CD4-positive, alpha-beta T cell (primary cell): ENCODE data around the gene FSCN2. TPM values are rescaled to one million over a fixed set of nuclear protein-coding genes. Genes with fewer than 3 reads are reported as not detected.
A peak's percentile ranks its signal among the peaks of the same experiment; 100 is the strongest.

Experiments used
- ATAC-seq: fragments of 200-7000 bp; cut with Tn5 transposase; one replicate; pipeline ENCODE4 v1.10.0; 2022; ENCODE audit warnings: mild to moderate bottlenecking; ENCODE audit not compliant: poor library complexity
- CTCF ChIA-PET: fragments of 350-600 bp; sonication (Branson Sonifier 250); formaldehyde crosslinking; loops from one replicate; lab custom pipeline; 2021; ENCODE audit warnings: antibody characterized with exemption, inconsistent platforms; lab: Charles Lee
- POLR2A ChIA-PET: fragments of 350-600 bp; sonication (Branson Sonifier 250); formaldehyde crosslinking; loops from one replicate; lab custom pipeline; 2021; ENCODE audit warnings: antibody characterized with exemption, inconsistent platforms; lab: Charles Lee
- DNase-seq, 14 experiments: peaks; one replicate each; pipeline ENCODE4 v3.0.0-alpha.2; 2013 to 2020; ENCODE audit warnings: mixed read lengths in 2 of 14
- H3K27ac ChIP-seq, 2 donors: one replicate each; pipeline versions ENCODE4 v1.5.1 to v1.7.0; 2013; ENCODE audit warnings: low read length in 2 of 2, low read depth in 1 of 2, mild to moderate bottlenecking in 1 of 2
- H3K27me3 ChIP-seq, 2 experiments: 1 replicate in 1 of 2; 2 replicates in 1 of 2; pipeline versions ENCODE4 v1.6.1 to v1.7.0; 2013; ENCODE audit warnings: low read length in 2 of 2, control low read depth in 1 of 2, mild to moderate bottlenecking in 1 of 2, moderate library complexity in 1 of 2; ENCODE audit not compliant: insufficient read depth in 2 of 2, control insufficient read depth in 1 of 2
- H3K36me3 ChIP-seq: one replicate; pipeline ENCODE4 v1.6.1; 2013; ENCODE audit warnings: low read length, control low read depth; ENCODE audit not compliant: insufficient read depth
- H3K4me1 ChIP-seq: one replicate; pipeline ENCODE4 v1.6.1; 2013; ENCODE audit warnings: low read length, control low read depth; ENCODE audit not compliant: insufficient read depth
- H3K4me3 ChIP-seq: one replicate; pipeline ENCODE4 v1.5.1; 2013; ENCODE audit warnings: mild to moderate bottlenecking, low read length, moderate library complexity
- H3K9me3 ChIP-seq, 2 experiments: 1 replicate in 1 of 2; 2 replicates in 1 of 2; pipeline versions ENCODE4 v1.6.1 to v1.7.0; 2013; ENCODE audit warnings: low read length in 2 of 2, mild to moderate bottlenecking in 2 of 2, control low read depth in 1 of 2, moderate library complexity in 1 of 2; ENCODE audit not compliant: control insufficient read depth in 1 of 2, insufficient read depth in 1 of 2
- H3K27ac Mint-ChIP-seq: one replicate; pipeline ENCODE4 v1.8.0; 2020; ENCODE audit warnings: mixed read lengths
- H3K27me3 Mint-ChIP-seq: one replicate; pipeline ENCODE4 v1.8.0; 2021; ENCODE audit warnings: mixed read lengths
- H3K36me3 Mint-ChIP-seq: one replicate; pipeline ENCODE4 v1.8.0; 2021; ENCODE audit warnings: low read depth, mixed read lengths
- H3K4me1 Mint-ChIP-seq: one replicate; pipeline ENCODE4 v1.8.0; 2021; ENCODE audit warnings: low read depth, mixed read lengths
- H3K4me3 Mint-ChIP-seq: one replicate; pipeline ENCODE4 v1.8.0; 2020; ENCODE audit warnings: mild to moderate bottlenecking, mixed read lengths
- H3K9me3 Mint-ChIP-seq: one replicate; pipeline ENCODE4 v1.8.0; 2020; ENCODE audit warnings: mixed read lengths
- CTCF ChIP-seq: fragments of 200-600 bp; IDR thresholded peaks from one replicate; pipeline ENCODE4 v1.8.0; 2022; ENCODE audit warnings: antibody characterized with exemption, mild to moderate bottlenecking
- intact Hi-C, 2 experiments: fragments of 100-400 bp; cut with DNase I in 1 of 2; cut with micrococcal nuclease in 1 of 2; formaldehyde crosslinking; loops; one replicate each; pipeline versions ENCODE4 v1.15.1 to v1.9.0; 2023 to 2025; cut with DNase I, micrococcal nuclease
- total RNA-seq, 174 experiments: library from RNA in 2 of 174; stranded (reverse) in 2 of 174; gene quantifications; one replicate each; pipeline ENCODE4 v1.2.3 and lab custom pipeline; 2021 to 2026

Gene FSCN2
- total RNA-seq, 2 experiments from 2014 or later: 1.0 to 1.1 TPM

GRCh38 chr17:81480140-81481072 lies 47.8 kb upstream of the FSCN2 start:
- Histone ChIP-seq H3K4me3 (no peak overlapping the region), H3K4me1 (peaks cover 38% of the 10 kb centered on the region), H3K27me3 (peaks cover 25 to 31% of the 10 kb centered on the region in 2 experiments), H3K36me3 (no peaks in the 10 kb centered on the region), H3K27ac (no peak overlapping the region), H3K9me3 (peaks cover 0 to 7% of the 10 kb centered on the region in 2 experiments)
- Mint-ChIP-seq H3K27me3 (peaks cover 24% of the 10 kb centered on the region), H3K27ac (no peak overlapping the region), H3K4me1 (no peaks in the 10 kb centered on the region), H3K9me3 (no peaks in the 10 kb centered on the region), H3K36me3 (no peaks in the 10 kb centered on the region), H3K4me3 (peak overlapping the region; percentile 3)
- ChIA-PET POLR2A (no interaction called here), CTCF (no interaction called here)
- intact Hi-C loops: loop anchor here (5.0 to 10.0 kb wide), 4 partner anchors 243 to 1336 kb away; partner anchors contain the start of genes CHMP6 (in 1 of the 2), EIF4A3 (in 1 of the 2), NDUFAF8 (in 1 of the 2) and TEPSIN (in 1 of the 2)
- TF ChIP-seq CTCF: no peak
- ATAC-seq (no peak), DNase-seq (no peak)

GRCh38 chr17:81481073-81481799 lies 46.9 kb upstream of the FSCN2 start:
- DNase-seq (peak; percentile 14 to 89 (median 54)), ATAC-seq (peak; percentile 69)
- H3K9me3 Mint-ChIP-seq: no peaks in the 10 kb centered on the region
- TF ChIP-seq CTCF: no peak
- Histone ChIP-seq H3K4me1 (peaks cover 38% of the 10 kb centered on the region), H3K36me3 (no peaks in the 10 kb centered on the region), H3K27ac (no peak overlapping the region), H3K4me3 (peak overlapping the region; percentile 32), H3K27me3 (peaks cover 25 to 31% of the 10 kb centered on the region in 2 experiments), H3K9me3 (peaks cover 0 to 7% of the 10 kb centered on the region in 2 experiments)
- H3K27ac Mint-ChIP-seq: no peak overlapping the region
- H3K27me3 Mint-ChIP-seq: peaks cover 28% of the 10 kb centered on the region
- intact Hi-C loops: loop anchor here (5.0 to 10.0 kb wide), 4 partner anchors 244 to 1336 kb away; partner anchors contain the start of genes CHMP6 (in 1 of the 2), EIF4A3 (in 1 of the 2), NDUFAF8 (in 1 of the 2) and TEPSIN (in 1 of the 2)
- ChIA-PET CTCF (no interaction called here), POLR2A (interaction anchor here (1.0 to 1.2 kb wide), 2 partner anchors 29 to 87 kb away, joined by 3 read pairs; no protein-coding TSS in a partner anchor)
- H3K36me3 Mint-ChIP-seq: no peaks in the 10 kb centered on the region
- H3K4me1 Mint-ChIP-seq: peaks cover 5% of the 10 kb centered on the region
- peak overlapping the region; percentile 77 for H3K4me3 Mint-ChIP-seq

- Histone ChIP-seq H3K4me3 (peak overlapping the region; percentile 32), H3K27ac (no peak overlapping the region), H3K36me3 (no peaks in the 10 kb centered on the region), H3K9me3 (peaks cover 0 to 7% of the 10 kb centered on the region in 2 experiments), H3K27me3 (peaks cover 25 to 31% of the 10 kb centered on the region in 2 experiments), H3K4me1 (peaks cover 40% of the 10 kb centered on the region)
- Mint-ChIP-seq H3K9me3 (no peaks in the 10 kb centered on the region), H3K4me1 (peaks cover 7% of the 10 kb centered on the region), H3K36me3 (no peaks in the 10 kb centered on the region), H3K27ac (no peak overlapping the region), H3K27me3 (peaks cover 29% of the 10 kb centered on the region), H3K4me3 (peak overlapping the region; percentile 79)
- ChIA-PET CTCF (no interaction called here), POLR2A (interaction anchor here (1.0 to 1.2 kb wide), 2 partner anchors 28 to 87 kb away, joined by 3 read pairs; no protein-coding TSS in a partner anchor)
- ATAC-seq (no peak), DNase-seq (no peak)
- TF ChIP-seq CTCF: no peak
- intact Hi-C loops: loop anchor here (5.0 to 10.0 kb wide), 4 partner anchors 245 to 1337 kb away; partner anchors contain the start of genes CHMP6 (in 1 of the 2), EIF4A3 (in 1 of the 2), NDUFAF8 (in 1 of the 2) and TEPSIN (in 1 of the 2)
Measured at GRCh38 chr17:81481815-81482505, 46.2 kb upstream of the FSCN2 start.
